NCI-H446 (cell line): Measurements from ENCODE around the gene FBXO39.
"Not testable (repeated sequence)": the region's sequence is repeated elsewhere in the genome, so short reads cannot be mapped to it uniquely, and the experiment has no call there.

Source experiments
- DNase-seq, 2 experiments: peaks; one replicate each; lab custom pipeline; 2025; lab: John Stamatoyannopoulos, UW

The FBXO39 gene

DNA sequence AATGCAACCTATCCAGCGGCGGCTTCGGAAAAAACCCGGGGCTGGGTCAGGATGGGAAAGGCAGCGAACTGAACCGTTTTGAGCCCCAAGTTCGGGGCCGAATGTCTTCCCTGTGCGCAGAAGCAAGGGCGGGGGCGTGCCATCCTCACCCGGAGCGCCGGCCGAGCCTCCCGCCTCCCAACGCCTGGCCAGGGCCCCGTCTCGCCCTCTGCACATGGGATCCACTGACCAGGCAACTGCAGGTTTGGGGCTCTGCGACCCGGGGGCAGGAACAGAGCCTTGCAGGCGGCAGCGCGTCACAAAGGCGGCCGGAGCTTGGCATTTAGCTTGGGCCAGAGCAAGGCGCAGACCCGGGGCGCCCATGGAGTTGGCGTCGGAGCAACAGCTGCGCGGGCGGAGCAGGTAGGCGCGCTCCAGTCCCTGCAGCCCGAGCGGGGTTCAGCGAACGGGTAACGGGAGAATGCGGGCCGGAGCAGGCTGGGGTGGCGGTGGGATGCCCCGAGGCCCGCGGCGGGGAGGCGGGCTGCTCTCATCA is at the start of gene FBXO39:
Gene FBXO39 (plus strand): TSS at position 345 of the 535 bp plus-strand sequence. CDS start 3,654 bp downstream, outside the sequence.
- DNase-seq, result no peak

DNA sequence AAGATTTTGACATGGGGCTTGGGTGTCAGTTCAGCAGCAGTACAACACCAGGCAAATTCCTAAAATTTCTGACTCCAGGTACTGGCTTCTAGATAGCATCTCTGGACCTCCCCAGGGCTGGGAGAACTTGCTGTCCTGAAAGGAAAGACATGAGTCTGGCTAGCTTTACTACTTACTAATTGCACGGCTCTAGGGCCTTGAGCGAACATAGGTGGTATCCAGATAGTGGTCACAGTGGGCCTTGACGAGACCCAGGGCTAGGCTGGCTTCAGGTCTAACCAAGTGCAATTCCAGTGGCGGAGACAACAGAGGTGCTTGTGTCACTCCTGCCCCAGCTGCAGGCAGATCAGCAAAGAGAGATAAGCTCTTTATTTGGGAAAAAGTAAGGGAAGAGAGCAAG is 46.5 kb upstream of the FBXO39 start:
- no peak for DNase-seq

DNA sequence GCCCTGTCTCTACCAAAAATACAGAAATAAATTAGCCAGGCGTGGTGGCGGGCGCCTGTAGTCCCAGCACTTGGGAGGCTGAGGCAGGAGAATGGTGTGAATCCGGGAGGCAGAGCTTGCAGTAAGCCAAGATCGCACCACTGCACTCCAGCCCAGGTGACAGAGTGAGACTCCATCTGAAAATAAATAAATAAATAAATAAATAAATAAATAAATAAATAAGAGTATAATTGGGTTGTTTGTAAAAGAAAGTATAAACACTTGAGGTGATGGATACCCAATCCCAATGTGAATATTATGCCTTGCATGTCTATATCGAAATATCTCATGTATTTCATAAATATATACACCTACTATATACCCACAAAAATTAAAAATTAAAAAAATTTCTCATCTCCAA is 29.4 kb upstream of the FBXO39 start:
- not testable (repeated sequence) for DNase-seq

DNA sequence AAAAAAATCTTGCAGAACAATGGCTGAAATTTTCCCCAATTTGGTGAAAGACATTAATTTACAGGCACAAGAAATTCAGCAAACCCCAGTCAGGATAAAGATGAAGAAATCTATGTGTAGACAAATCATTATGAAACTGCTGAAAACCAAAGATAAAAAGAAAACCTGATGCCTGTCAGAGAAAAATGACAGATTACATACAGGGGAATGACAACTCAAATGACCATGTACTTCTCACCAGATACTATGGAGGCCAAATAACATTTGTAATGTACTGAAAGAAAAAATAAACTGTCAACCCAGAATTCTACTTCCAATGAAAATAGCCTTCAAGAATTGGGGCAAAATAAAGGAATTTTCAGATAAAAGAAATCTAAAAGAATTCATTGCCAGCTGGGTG is 27.4 kb upstream of the FBXO39 start:
- DNase-seq, result no peak

DNA sequence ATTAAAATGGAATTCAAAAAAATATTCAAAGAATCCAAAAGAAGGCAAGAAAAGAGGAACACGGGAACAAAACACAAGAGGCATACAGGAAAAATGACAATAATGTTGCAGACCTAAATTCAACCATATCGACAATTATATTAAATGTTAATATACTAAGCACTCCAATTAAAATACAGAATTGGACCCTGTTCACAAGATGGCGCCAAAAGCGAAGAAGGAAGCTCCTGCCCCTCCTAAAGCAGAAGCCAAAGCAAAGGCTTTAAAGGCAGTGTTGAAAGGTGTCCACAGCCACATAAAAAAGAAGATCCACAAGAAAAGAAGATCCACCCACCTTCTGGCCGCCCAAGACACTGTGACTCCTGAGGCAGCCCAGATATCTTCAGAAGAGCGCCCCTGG is 26.5 kb upstream of the FBXO39 start:
- DNase-seq, result no peak

DNA sequence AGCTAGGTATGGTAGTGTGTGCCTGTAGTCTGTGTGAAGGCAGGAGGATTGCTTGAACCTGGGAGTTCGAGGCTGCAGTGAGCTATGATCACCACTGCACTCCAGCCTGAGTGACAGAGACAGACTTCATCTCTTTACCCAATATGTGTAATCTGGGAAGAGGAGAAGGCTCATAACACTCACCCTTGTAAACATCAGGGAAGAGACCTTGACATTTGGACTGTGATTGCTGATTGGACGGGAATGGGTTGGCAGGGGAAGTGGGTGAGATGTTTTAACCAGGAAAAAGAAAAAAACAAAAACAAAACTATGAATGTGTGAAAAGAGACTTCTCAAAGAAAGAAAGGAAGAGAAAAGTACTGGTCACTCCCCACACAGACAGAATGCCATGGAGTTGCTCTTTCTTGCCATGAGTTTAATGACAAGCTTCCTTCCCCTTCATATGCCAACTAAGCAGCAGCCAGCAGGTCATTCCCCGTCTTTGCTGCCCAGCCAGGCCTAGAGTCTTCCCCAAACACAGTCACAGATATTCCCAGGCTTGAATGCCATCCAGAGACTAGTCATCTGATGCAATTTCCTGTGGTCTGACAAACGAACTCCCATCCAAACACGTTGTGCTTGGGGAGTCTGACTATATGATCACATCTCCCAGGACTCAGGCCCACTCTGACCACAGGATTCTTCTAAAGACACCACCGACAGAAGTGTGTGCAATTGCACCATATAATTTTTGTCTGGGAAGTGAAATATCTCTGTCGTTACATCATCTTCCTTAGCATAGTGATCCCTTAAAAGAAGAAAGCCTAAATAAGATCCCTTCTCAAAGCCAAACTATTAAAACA is 23.7 kb upstream of the FBXO39 start:
- no peak for DNase-seq

DNA sequence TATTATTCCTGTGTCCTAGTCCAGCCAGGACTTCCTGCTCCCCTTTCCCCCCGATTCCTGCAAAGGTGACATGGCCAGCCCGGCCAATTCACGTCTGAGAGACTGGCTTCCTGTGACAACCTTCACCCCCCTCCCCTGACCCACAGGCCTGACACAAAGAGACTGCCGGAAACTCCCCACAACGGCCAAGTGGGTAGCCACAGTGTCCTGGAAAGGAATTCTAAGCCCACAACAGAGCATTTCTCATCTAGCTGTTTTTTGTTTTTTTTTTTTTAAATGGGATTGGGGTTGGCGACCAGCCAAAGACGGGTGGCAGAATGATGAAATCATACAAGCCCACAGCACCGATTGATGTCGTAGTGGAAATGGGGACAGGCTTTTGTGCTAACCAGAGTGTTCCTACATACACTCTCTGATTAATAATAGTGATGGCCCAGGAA is 23.0 kb upstream of the FBXO39 start:
- DNase-seq, result no peak

DNA sequence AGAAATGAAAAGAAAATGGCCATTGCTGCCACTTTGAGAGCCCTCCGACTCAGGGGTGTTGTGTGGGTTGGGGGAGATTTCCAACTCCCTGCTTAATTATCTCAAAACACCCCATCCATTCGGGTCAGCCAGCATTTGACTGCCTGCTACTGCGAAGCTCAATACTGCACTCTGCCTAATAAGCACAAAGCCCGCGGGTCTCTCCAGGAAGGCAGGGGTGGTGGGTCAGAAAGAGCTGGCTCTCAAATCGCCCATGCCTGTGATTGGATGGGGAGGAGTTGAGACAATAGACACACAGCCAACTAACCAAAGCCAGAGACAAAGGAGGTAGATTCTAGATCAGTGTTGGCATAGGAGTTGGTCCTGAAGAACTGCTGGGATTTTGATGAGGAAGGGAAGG is 22.5 kb upstream of the FBXO39 start:
- no peak for DNase-seq

DNA sequence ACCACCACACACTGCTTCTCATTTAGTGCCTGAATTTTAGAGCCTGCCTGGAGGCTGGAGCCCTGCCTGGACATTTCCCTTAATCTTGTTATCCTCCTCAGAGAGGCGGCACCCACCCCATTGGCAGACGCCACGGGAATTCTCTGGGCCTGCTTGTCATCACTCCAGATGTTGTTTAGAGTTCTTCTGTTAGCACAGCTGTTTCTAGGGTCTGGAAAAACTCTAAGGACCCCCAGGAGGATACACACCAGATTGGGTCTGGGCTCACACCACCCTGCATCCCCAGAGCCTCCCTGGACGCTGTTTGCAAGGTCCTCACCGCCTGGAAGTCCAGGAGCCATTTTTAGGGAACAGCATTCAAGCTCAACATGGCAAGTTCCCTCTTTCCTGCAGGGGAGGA is 20.7 kb upstream of the FBXO39 start:
- no peak for DNase-seq

DNA sequence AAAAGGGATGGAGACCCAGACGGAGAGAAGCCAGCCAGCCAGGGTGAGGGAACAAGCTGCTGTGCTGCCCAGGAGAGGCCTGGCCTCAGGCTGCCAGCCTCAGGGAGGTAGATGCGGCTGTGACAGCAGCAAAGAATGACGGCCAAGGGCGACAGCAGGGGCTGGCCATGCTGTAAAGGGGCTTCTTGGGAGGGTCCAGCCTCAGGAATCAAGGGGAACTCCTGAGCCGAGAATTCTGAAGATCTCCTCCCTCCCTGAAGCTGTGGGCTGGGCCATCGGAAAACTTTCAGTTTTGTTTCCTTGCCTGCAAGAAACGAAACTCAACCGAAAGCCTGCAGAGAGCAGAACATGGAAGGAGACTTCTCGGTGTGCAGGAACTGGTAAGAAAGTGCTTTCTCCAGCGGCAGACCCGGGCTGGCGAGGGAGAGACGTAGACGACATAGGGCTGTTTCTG is 20.3 kb upstream of the FBXO39 start, which contains the start of gene XAF1:
Gene XAF1 (plus strand): TSS at position 316 of the 454 bp plus-strand sequence. CDS start 33 bp downstream, at position 349.
- no peak for DNase-seq

DNA sequence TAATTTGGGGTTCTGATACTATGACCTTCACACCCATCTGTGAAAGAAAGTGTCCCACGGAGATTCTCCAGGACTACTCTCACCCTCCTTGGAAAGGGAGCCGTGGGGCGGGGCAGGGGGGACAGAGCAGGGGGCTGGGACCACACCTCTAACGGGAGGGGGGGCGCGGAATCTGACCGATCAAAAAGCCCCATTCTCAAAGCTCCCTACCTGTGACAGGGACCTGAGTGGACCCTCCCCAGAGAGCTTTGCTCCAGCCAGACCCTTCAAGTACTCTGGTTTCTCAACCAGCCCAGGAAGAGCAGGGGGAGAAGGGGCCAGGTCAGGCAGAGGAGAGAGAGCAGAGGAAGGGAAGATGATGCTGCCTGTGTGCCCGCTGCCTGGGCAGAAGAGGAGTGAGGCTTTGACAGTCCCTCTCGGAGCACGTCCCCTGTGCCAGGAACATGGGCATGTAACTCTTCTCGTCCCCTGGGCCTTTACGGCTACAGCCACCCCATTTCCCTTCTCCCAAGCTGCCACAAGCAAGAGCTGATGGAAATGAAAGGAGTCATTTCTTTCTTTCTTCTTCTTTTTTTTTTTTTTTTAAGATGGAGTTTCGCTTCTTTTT is 19.5 kb upstream of the FBXO39 start:
- DNase-seq, result no peak

DNA sequence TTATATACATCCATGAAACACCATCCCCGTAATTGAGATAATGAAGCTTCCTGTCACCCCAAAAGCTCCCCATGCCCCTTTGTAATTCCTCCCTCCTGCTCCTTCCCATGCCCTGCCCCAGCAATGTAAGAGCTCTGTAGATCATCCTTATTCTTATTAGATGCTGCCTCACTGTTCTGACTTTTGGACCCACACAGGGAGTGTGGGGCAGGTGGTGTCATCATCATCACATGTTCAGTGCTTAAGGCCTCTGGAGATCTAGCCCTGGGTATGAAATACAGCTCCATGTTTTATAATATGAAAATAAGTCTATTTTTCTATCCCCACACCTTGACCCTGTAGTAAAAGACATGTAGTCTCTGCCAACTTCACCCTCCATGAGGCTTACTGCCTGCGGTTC is 18.3 kb upstream of the FBXO39 start:
- DNase-seq, result no peak

DNA sequence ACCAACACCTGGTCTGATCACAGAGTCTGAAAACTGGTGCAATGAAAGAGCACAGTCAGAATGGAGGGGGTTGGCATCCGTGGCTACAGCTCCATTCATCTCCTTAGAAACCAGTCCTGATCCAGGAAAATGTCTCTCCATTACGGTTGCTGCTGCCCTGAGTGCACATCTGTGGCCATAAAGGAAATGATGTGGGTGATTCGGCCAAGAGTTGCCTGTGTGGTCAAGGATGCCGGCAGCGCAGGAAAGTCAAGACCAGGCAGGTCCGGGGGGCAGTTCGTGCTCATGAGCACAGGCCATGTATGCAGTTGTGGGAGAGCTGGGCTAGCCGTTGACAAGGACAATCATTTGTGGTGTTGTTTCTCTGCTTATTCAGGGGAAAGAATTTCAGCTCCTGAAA is 14.2 kb upstream of the FBXO39 start:
- no peak for DNase-seq

DNA sequence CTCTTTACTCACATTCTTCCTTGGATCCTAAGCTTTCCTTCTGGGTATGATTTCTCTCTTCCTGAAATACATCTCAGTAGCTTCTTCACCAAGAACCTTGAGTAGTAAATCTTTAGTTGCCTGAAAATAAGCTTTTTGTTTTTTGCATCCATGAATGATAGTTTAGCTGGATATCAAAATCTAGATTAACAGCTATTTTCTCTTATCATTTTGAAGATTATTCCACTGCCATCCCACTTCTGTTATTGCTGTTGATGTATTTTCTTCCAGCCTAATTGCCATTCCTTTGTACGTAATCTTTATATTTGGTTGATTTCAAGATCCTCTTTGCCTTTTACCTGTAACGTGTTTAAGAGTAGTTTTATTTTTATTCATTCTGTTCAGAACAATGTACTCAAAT is 7.6 kb upstream of the FBXO39 start:
- DNase-seq, result no peak

DNA sequence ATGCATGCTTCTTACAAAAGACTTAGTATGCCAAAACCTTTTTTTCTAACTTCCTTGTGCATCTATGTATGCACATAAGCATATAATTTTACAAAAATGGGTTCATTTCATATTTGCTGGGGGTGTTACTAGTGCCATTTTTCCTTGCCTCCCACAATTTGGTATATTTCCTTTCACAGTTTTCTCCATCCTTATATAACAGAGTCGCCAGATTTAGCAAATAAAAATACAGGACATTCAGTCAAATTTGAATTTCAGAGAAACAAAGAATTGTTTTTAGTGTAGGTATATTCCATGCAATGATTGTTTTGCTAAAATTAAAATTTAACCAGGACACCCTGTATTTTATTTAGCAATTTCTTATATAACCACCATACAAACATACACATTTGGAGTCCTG is 4.0 kb upstream of the FBXO39 start:
- no peak for DNase-seq

DNA sequence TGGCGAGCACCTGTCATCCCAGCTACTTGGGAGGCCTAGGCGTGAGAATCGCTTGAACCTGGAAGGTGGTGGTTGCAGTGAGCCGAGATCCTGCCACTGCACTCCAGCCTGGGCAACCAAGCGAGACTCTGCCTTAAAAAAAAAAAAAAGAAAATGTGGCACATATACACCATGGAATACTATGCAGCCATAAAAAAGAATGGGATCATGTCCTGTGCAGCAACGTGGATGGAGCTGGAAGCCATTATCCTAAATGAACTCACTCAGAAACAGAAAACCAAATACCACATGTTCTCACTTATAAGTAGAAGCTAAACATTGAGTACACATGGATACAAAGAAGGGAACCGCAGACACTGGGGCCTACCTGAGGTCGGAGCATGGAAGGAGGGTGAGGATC is 1.1 kb upstream of the FBXO39 start:
- DNase-seq, result not testable (repeated sequence)

DNA sequence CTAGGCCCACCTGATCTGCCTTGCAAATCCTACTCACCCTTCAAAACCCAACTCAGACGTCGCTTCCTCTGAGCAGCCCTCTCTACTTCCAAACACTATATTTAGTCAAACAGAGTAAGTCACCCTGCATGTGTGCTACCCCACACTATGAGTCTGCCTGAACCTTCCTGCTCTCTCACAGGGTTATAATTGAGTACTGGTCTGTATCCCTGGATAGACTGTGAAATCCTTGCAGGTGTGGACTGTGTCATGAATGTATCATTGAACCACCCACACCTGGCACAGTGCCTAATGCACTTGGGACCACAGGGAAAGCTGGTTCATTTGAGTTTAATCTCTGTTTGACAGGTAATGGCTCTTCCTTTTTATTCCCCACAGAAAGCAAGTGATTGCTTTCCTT is 3.4 kb downstream of the FBXO39 start:
- no peak for DNase-seq

DNA sequence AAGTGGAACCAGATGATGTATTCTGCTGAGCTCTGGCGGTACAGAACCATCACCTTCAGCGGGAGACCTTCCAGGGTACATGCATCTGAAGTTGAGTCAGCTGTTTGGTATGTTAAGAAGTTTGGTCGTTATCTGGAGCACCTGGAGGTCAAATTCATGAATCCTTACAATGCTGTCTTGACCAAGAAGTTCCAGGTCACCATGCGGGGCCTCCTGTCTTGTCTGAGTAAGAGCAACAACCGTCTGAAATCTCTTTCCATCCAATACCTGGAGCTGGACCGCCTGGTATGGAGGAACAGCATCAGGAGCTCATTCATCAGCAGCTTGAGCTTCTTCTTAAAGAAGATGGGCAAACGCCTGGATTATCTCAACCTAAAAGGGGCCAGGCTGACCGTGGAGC is 4.0 kb downstream of the FBXO39 start:
- DNase-seq, result no peak

DNA sequence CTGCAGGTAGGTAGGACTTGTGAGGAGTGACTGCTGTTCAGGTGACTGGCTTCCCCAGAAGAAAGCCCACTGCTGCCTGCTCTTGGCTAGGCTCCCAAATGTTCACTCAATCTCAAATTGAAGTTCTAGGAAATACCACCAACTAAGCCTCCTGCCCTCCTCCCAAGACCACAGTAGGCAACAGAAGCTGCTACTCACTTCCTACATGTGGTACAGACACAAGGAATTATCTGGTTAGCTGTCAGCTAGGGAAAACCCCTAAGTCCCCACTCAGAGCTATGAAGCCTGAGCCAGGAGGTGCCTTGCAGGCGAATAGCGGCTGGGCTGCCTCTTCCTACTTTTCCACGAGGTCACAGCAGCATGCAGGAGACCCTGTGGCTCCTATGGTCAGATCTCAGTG is 4.9 kb downstream of the FBXO39 start:
- no peak for DNase-seq

DNA sequence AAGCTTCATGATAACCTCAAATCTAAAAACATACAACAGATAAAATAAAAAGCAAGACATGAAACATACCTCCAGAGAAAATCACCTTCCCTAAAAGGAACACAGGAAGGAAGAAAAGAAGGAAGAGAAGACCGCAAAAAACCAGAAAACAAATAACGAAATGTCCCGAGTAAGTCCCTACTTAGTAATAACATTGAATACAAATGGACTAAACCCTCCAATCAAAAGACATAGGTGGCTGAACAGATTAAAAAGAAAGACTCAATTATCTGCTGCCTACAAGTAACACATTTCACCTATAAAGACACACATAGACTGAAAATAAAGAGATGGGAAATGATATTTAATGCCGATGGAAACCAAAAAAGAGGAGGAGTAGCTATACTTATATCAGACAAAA is 6.2 kb downstream of the FBXO39 start:
- DNase-seq, result no peak

DNA sequence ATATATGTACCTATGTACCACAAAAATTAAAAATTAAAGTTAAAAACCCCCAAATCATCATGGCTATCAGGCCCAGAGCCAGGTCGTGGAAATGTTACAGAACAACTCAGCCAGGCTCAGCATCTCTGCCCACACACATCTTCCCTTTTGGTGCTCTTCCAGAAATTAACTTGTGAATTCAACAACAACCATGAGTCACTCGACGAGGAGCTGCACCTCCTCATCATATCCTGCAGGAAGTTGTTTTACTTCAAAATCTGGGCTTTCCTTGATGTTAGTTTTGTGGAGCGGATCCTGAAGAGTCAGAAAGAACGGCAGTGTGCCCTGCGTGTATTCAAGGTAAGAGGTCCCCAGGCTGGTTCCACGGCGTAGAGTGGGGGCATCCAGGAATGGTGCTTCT is 10.6 kb downstream of the FBXO39 start:
- no peak for DNase-seq

DNA sequence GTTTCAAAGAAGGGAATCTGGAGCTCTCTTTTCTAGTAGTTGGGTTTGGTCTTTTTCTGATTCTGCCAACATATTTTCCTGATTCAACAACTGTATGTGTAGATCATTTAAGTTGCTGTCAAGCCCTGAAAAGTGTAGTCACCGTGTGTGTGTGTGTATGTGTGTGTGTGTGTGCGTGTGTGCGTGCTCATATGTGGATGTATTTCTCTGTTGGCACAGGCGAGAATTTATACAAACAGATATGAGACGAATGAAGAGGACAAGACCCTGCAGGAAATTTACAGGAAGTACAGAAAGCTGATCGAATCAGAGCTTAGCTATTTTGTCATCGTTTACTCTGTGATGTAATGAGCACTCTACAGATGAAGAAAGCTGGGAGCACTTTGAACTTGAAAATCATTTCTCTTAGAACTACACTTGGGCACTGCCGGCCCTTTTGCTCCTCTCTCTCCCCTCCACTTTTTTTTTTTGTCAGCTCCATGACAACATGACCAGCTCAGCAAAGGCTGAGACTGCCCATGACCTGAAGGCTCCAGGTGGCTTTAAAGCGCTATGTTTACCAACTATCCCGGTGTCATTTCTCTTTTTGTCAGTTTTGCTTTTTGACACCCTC is 11.2 kb downstream of the FBXO39 start:
- no peak for DNase-seq

DNA sequence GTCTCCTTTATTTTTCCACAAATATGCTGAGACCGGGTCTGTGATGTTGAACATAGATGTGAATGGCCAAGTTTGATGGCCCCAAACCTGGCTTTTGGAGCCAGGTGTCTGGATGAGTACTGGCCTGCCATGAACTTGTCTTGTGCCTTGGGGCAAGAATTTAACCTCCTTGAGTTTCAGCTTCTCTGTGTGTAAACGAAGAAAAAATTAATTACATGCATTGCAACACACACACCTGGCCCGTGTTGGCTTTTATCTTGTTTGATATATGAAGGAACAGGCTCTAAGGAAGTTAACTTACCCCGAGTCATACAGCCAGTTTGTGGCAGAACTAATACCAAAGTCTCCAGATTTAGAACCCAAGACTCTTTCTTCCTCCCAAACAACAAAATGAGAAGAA is 13.1 kb downstream of the FBXO39 start:
- DNase-seq, result no peak
